ENCODE results near the gene EEF2K.

The EEF2K gene

DNA sequence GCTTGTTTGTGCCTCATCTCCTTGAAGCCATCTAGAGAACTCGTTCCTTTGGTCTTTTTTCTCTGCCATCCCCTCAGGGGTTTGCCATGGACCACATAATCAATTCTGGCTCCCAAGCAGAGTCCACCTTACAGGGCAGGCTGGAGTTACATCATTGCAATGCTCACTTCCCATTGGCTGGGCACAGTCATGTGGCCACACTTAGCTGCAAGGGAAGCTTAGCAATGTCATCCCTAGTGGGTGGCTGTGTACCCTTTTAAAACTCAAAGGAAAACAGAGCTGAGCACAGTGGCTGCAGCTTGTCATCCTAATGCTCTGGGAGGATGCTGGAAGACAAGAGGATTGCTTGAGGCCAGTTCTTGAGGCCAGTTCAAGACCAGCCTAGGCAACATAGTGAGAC is 49.3 kb downstream of the EEF2K start:
- DNase-seq = no peak

DNA sequence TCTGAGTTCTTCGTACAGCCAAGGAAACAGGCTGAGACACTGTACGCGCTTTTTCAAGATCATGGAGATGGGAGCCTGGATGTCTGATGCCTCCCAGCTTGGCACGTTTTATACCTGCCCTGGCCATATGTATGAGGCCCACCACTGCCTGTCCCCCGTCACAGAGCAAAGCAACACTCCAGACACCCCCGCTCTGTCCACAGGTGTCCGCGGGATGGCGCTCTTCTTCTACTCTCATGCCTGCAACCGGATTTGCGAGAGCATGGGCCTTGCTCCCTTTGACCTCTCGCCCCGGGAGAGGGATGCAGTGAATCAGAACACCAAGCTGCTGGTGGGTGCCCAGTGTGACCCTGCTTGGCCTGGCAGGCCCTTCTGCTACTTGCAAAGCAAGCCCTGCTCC is 51.4 kb downstream of the EEF2K start:
- no peak for DNase-seq

DNA sequence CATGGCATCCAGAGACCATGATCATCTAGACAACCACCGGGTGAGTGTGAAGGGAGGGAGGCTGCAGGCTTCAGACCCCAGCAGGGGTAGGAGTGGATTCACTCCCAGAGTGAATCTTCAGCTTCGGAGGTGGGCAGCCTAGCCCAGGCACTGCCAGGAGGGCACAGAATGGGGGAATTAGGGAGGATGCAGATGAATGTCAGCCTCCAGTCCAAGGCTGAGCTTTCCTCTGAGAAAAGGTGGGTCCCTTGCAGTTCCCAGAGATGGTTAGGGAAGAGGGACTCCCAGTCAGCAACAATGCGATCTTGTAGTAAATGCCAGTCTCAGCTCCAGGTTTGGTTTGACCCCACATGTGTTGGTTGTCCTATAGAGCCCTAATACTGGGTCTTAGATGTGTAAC is 54.4 kb downstream of the EEF2K start:
- no peak for DNase-seq

DNA sequence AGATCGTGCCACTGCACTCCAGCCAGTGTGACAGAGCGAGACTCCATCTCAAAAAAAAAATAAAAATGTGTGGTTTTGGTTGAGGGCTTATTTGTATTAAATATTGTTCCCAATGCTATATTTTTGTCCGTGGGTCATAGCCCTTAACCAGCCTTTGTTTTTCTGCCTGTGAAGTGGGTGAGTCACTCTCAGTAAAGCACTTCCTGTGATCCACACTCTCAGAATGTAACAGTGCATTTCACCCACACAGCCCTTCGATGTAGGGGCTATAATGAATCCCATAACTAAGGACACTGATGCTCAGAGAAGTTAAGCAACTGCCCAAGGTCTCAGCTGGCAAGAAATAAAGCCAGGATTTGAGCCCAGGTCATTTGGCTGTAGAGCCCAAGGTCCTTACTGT is 56.4 kb downstream of the EEF2K start:
- DNase-seq = no peak

DNA sequence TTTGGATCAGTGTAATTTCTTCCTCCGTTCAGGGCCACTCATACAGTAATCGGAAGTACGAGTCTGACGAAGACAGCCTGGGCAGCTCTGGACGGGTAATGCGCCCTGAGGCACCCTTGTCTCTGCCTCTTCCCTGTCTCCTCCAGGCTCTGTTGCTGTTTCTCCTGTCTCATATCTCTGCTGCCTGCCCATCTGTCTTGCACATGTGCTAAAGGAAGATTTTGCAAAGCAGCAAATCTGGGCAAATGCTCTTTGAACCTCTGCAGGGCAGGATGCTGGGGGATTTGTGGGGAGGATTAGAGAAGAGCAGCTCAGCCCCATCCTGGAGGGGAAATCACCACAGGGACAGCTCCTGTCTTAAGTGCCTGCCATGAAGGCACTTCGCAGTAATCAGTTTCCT is 58.7 kb downstream of the EEF2K start:
- no peak for DNase-seq

DNA sequence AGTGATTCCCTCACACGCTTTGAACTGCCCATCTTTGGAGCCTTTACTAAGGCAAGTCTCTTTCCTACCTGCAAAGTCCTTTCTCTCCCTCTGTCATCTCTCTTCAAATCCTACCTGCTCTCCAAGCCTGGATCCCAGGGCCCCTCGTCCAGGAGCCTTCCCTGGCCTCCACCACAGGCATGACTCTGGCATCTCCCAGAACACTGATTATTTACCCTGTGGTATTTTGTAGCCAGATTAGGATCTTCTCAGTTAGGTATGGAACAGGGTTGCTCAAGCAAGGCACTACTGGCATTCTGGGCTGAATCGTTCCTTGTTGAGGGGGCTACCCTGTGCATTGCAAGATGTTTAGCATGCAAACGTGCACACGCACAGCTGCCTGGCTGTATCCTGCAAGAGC is 59.3 kb downstream of the EEF2K start:
- DNase-seq = no peak

DNA sequence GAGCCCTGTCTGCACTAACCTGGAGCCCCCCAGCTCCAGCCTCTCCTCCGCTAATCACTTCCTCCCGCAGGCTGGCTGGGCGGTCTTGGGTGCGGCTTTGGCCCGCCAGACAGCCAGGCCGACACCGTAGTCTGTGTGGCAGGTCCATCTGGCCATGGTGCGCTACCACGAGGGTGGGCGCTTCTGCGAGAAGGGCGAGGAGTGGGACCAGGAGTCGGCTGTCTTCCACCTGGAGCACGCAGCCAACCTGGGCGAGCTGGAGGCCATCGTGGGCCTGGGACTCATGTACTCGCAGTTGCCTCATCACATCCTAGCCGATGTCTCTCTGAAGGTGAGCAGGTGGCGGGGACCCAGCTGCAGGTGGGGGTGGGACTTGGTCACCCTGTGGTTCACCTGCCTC is 60.5 kb downstream of the EEF2K start:
- DNase-seq = no peak

DNA sequence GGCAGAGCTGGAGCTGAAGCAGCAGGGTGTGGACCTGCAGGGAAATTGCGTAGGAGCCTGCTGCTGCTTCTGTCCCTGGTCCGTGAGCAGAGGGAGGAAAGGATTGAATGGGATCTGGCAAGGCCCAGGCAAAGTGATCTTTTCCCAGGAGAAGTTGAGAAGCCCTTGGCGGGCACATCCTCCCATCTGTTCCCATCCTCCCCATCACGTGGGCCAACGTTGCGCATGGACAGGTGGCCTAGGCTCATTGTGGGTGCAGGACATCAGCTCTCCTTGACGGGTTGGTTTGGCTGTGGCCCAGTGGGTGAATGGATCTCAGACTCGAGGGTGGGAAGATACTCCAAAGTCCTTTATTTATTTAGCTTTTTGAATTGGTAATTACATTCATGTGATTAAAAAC is 61.7 kb downstream of the EEF2K start:
- no peak for DNase-seq

DNA sequence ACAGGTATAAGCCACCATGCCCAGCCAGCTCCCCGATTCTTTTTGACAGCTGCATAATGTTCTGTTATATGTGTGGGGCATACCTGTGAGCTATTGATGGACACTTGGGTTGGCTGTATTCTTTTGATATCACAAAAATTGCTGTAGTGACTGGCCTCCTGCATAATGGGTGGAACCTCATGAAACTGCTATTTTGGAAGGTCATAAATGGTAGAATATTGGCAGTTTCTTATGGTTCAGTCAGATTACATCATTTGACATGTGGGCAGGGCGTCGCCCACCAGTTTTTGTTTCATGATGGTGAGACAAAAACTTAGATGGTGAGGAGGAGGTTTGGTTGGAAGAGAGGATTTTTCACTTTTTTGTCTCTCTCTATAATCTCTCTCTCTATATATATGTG is 64.4 kb downstream of the EEF2K start:
- DNase-seq = no peak

DNA sequence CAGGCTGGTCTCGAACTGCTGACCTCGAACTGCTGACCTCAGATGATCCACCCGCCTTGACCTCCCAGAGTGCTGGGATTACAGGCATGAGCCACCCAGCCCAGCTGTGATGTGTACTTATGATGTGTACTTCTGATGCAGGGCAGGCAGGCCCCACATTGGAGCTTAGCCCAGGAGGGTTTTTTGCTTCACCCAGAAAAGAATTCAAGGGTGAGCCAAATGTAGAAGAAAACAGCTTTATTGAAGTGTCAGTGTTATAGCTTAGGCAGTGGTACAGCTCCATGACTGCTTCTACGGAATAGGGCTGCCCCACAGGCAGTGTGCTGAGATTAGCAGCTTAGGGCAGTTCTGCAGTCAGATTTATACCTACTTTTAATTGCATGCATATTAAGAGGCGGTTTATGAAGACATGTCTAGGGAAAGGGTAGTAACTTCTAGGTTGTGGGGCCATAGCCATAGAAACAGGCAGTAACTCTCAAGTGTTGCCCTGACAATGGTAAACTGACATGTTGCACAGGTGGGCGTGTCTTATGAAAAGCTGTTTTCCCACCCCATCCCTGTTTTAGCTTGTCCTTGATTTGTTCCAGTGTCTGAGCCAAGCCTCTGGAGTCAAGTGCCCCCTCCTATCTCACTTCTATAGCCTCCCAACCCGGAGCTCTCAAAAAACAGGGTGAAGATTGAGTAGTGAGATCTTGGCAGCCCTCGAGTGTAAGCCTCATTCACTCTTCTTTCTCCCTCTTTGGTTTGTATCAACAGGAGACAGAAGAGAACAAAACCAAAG is 67.0 kb downstream of the EEF2K start:
- no peak for DNase-seq

DNA sequence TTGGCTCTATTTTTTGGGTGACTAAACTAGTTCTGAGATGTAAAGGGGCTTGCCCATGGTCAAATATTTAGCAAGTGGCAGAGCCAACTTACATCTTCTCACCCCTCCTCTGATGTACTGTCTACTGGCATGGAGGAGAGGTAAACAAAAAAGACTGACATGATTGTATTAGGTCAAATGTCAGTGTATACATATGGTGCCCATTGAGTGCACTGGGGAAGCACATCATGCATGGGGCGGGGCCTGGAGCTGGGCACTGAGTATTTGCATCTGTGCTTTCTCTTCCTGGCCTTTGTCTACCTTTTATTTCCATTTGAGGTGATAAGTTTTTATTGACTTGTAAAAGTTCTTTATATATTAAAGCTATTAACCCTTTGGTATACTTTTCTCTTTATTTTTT is 68.8 kb downstream of the EEF2K start:
- no peak for DNase-seq

DNA sequence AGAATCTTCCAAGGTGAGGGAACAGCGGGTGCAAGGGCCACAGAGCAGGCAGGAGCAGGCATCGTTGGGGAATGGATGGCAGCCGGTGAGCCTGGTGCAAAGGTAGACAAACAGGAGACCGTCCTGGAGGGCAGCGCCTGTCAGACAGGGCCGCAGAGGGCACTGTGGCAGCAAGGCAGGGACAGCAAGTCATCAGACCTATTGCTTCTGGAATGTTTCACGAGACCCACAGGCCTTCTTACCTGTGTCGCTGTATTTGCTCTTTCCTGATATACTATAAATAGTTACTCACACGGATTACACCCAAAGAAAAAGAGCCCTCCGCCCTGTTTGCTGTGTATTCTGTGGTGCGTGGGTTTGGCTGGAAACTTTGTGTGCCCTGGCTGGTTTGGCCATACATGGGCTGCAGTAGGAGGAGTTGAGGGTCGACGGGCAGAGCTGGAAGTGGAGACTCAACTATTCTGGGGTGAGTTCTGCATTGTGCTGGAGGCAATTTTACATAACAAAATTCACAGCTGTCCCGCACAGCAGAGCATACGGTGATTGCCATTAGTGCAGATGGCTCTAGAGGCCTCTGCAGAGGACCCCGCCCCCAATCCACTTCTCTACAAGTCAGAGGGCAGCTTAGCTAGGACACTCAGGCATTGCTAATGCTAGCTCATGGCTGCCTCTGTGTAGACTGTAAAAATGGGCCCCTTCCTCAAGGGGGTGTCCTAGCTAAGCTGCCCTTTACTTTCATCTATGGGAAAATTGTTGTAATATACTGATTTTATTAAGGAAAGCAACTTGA is 72.6 kb downstream of the EEF2K start:
- DNase-seq = no peak

DNA sequence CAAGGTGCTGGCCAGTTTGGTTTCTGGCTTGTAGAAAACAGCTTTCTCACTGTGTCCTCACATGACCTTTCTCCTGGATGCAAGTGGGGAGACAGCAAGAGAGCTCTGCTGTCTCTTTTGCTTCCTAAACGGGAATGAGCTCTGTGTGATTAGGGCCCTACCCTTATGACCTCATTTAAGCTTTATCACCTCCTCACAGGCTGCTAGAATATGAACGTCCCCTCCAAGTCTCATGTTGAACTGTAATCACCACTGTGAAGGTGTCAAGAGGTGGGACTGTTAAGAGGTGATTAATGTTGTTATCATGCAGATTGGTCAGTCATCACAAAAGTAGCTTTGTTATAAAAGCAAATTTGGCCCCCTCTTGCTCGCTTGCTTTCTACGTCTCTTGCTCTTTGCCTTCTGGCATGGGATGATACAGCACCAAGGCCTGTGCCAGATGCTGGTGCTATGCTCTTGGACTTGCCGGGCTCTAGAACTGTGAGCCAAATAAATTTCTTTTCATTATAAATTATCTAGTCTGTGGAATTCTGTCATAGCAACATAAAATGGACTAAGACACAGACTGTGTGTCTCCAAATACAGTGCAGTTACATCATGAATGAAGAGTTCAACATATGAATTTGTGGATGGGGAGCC is 76.3 kb downstream of the EEF2K start:
- no peak for DNase-seq

DNA sequence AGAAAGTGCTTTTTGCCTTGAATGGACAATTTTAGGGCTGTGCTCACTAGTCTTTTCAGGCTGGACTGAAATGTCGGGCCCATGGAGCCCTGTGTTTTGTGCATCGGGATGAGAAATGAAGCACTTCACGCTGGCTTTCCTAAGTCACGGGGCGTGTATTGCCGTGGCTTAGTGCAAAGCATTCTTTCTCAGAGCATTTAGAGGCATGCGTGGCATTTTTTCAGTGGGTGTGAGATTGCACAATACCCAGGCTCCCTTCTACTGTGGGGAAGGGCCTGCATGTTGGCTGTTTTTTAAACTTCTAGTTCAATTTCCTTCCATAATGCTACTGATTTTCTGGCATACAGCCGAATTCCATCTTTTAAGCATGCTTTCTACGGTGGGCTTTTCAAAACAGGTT is 78.6 kb downstream of the EEF2K start:
- no peak for DNase-seq

DNA sequence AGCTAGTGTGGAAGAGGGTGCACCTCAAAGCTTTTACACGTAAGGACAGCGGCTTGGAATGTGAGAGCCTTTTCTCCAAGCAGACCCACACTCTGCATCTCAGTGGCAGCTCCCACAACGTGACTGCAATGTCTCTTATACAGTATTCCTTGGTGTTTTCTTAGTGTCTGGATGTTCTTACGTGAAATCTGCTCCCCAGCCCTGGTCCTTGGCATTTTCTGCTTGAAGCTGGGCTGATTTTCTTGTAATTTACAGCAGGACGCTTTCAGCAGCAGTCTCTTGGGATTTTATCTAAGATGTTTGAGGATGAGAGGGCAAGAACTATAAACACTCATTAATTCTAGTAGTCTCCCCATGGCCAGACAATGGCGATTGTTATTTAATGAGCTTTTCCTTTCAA is 79.0 kb downstream of the EEF2K start:
- no peak for DNase-seq

DNA sequence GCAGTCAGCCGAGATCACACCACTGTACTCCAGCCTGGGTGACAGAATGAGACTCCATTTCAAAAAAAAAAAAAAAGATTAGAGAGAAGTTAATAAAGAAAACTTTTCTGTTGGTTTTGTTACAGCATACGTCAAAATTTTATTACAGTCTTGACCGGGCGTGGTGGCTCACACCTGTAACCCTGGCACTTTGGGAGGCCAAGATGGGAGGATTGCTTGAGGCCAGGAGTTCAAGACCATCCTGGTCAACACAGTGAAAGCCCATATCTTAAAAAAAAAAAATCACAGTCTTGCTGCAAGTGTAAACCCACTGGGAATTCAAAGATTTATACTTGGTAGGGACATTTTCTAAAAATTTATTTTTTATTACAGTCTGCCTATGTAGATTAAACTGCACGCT is 84.9 kb downstream of the EEF2K start:
- no peak for DNase-seq

DNA sequence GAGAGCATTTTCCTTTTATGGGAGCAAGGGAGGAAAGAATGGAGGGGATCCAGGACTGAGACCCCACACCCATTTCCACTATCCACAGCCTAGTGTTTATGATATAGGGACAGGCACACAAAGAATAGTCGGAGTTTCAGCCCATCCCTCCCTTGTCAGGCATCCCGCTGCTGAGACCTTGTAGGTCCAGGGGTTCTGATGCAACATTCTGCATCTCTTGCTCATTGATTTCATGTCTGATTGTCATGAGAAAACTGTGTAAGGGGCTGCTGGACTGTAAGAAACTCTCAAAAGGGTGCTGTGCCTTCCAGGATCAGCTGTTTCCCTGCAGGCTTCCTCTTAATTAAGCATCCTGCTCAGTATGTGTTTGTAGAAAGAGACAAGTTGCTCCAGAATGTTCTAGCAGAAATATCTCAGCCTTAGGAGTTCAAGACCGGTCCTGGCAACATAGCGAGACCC is 85.8 kb downstream of the EEF2K start:
- DNase-seq = no peak

DNA sequence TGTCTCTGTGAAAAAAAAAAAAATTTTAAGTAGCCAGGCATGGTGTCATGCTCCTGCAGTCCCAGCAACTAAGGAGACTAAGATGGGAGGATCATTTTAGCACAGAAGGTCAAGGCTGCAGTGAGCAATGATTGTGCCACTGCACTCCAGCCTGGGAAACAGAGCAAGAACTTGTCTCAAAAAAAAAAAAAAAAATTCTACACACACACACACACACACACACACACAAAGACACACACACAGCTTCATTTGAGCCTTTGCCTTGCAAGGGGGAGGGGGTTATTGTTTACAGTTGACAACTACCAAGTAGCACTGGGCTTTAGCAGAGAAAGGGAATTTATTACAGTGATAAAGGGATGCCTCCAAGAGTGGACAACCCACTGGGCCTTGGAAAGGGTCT is 86.2 kb downstream of the EEF2K start:
- no peak for DNase-seq

DNA sequence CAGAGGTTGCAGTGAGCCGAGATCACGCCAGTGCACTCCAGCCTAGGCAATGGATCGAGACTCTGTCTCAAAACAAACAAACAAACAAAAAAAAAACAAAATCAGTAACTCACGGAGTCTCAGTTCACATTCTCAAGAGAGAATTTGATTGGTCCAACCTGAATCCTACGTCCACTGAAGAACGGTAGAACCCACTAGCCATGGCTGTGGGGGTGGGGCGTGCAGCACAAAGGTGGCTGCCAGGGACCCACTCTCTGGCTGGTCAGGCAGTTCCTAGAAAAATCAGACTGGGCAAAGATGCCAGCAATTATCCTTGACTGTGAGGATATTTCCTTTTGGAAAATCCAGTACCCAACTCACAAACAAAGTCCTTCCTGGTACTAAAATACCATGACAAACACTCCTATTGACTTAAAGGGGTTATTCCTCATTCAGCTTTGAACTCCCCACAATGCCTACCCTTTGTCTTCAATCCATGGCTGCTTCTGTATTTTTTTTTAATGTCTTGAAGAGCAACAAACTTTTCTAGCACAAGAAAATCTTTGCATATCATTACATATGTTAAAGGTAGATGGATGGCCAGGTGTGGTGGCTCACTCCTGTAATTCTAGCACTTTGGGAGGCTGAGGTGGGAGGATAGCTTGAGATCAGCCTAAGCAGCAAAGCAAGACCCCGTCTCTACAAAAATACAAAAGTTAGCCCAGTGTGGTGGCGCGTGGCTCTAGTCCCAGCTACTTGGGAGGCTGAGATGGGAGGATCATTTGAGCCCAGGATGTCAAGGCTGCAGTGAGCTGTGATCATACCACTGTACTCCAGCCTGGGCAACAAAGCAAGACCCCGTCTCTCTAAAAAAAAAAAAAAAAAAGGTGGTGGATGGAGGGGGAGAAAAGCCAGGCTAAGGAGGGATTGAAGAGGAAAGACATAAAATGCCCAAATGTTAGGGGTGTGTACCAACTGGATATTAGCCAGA is 87.3 kb downstream of the EEF2K start:
- no peak for DNase-seq

DNA sequence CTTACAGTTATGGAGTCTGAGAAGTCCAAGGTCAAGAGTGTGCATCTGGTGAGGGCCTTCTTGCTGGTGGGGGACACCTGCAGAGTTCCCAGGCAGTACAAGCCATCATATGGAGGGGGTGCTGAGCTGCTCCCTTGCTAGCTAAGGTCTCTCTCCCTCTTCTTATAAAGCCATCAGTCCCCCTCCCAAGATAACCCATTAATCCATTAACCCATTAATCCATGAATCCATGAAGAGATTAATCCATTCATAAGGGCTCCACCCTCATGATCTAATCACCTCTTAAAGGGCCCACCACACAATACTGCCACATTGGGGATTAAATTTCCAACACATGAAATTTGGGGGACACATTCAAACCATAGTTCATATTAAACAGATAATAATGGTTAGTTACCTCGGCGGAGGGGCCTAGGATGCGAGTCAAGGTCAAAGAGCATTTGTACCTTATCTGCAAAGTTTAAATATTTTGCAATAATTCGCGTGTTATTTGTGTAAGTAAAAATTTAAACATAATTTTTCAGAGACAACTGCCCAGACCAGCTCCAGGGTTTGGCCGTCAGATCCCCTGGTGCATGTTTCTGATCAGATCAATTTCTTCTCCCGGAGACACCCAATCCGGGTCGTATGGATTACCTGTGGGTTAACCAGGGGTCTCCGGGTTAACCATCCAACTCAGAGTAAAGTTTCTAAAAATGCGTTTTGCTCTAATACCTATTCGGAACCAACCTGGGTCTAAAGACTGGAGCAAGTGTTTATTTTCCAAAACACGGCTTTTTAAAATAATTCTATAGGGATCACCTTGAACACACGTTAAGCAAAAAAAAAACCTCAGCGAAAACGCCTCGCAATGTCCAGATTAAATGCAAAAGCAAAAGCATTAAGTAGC is 90.4 kb downstream of the EEF2K start:
- no peak for DNase-seq

DNA sequence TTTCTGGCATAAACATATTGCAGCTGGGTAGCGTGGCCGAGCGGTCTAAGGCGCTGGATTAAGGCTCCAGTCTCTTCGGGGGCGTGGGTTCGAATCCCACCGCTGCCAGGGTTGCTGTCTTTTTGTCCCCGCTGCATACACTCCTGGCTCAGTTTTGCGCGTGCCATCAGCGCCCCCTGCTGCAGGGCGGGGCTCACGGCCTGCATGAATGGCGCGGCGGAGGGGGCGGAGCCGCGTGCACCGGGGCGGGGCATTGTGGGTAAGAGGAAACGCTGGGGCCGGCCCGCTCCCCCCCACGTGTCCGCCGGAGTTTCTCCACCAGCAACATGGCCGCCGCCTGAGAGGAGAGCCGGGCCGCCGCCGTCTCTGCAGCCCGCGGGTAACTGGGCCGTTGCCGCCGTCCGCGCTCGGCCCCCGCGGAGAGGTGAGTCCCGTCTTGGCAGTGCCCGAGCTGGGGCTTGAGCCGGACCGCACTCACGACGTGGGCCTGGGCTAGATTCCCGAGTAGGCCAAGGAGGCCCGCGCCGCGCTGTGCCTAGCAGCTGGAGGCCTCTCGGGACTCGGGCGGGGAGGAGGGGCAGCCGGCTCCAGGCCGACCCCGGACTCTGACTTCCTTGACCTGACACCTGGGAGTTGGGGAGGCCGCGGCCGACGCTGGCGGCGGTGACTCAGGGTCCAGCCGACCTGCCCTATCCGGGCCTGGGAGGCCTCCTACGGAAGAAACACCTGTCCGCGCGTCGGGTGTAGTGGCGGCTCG is 91.2 kb downstream of the EEF2K start, which contains the start of gene POLR3E:
Gene POLR3E (plus strand): TSS at position 296 of the 757 bp plus-strand sequence. CDS start 5,560 bp downstream, outside the sequence.
- DNase-seq = peak; percentile 97

Data from GDM1 (cell line).